ENCODE data around the gene PI4KA. TPM values are rescaled to one million over a fixed set of nuclear protein-coding genes. Genes with fewer than 3 reads are reported as not detected.
"Not testable (repeated sequence)": the region's sequence is repeated elsewhere in the genome, so short reads cannot be mapped to it uniquely, and the experiment has no call there.

Gene PI4KA
- polyA plus RNA-seq, 4 donors: 54.0 to 73.4 (median 63.3) TPM

DNA sequence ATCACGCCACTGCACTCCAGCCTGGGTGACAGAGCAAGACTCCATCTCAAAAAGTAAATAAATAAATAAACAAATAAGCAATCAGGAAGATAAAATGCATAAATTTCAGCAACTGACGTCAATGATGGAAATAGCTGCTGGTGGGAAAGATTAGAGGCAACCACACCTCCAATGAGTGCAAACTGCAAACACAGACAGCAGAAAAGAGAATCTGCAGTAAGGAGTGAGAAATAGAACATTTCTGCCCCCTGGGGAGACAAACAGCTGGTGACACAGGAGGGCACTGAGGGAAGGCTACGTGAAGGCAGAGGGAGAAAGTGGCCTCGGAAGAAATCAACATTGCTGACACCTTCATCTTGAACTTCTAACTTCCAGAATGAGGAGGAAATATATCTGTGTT lies 6.5 kb downstream of the PI4KA start:
- no peak for DNase-seq (ENCODE audit: low read depth in 4 of 4, low spot score in 3 of 4)

DNA sequence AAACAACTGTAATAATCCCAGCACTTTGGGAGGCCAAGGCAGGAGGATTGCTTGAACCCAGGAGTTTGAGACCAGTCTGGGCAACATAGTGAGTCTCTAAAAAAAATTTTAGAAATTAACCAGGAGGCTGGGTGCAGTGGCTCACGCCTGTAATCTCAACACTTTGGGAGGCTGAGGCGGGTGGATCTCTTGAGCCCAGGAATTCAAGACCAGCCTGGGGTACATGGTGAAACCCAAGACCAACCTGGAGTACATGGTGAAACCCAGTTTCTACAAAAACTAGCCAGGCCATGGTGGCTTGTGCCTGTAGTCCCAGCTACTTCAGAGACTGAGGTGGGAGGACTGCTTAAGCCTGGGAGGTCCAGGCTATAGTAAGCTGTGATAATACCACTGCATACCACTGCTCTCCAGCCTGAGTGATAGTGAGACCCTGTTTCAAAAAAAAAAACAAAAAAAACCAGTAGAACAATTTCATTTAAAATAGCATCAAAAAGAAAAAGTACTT lies 11.2 kb downstream of the PI4KA start:
- no peak for DNase-seq (ENCODE audit: low read depth in 4 of 4, low spot score in 3 of 4)

DNA sequence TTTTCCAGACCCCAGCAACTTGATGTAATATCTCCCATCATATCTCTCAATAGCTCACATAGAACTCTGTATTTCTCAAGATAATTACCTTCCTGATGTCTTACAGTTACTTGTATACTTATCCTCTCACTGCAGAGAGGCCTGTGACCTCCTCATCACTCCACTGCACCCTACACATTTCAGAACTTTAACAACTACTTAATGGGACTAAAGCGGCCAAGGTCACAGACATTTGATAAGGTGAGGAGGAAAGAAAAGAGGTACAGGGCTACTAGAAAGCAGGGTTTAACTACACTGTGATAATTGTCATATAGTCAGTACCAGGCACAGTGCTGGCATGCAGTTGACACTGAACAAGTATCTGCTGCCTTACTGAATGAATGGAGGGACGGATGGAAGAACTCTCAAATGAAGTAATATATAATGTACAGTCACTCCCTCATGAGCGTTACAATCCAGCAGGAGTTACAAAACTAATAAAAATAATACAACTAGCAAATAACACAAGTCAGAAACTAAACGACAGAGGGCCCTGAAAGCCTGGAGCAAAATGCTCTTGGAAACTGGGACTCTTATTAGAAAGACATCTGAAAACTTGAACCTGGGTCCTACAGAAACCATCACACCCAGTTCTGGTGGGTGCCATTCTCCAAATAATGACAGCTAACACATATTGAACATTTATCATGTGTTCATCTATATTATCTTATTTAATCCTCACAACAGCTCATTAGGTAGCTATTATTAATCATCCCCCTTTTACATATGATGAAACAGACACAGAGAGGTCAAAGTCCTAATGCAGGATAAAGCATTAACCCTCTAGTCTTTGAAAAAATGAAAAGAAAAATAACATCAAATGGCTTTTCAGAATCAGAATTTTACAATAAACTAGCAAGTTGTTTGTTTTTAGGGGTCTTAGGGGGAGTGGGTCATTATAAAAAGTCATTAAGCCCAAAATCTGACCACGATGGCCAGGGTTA lies 14.3 kb downstream of the PI4KA start:
- DNase-seq (ENCODE audit: low read depth in 4 of 4, low spot score in 3 of 4): no peak

DNA sequence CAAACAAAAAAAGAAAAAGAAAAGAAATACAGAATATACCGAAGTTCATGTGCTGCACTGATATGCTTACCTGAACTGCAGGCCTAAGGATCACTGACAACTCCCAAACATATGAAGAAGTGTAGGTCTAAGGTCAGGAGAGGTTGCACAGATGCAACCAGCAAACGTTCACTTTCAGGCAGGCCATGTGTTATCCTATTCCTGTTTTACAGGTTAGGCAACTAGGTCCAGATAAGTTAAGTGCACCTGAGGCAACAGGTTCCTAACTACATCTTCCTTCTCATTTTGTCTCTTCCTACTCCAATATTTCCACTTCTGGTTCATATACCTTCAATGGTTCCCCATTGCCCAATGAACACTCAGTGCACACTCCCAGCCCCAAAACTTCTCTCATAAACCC lies 15.1 kb downstream of the PI4KA start:
- no peak for DNase-seq (ENCODE audit: low read depth in 4 of 4, low spot score in 3 of 4)

DNA sequence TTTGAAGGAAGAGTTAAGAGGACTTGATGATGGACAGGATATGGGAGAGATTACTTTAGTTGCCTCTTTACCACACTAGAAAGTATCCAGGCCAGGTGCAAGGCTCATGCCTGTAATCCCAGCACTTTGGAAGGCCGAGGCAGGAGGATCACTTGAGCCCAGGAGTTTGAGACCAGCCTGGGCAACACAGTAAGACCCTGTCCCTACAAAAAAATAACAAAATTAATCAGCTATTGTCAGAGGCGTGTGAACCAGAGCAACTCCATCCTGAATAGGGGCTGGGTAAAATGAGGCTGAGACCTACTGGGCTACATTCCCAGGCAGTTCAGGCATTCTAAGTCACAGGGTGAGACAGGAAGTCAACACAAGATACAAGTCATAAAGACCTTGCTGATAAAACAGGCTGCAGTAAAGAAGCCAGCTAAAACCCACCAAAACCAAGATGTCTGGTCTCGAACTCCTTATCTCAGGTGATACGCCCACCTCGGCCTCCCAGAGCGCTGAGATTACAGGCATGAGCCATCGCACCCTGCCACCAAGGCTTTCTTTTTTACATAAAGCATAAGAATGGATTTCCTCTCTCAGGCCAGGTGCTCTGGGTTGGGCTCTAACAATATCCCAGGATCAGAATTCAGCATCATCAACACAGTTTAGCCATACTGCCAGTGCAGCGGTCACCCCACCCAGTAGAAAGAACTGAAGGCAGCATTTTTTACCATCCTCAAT lies 17.8 kb downstream of the PI4KA start:
- DNase-seq (ENCODE audit: low read depth in 4 of 4, low spot score in 3 of 4): no peak

DNA sequence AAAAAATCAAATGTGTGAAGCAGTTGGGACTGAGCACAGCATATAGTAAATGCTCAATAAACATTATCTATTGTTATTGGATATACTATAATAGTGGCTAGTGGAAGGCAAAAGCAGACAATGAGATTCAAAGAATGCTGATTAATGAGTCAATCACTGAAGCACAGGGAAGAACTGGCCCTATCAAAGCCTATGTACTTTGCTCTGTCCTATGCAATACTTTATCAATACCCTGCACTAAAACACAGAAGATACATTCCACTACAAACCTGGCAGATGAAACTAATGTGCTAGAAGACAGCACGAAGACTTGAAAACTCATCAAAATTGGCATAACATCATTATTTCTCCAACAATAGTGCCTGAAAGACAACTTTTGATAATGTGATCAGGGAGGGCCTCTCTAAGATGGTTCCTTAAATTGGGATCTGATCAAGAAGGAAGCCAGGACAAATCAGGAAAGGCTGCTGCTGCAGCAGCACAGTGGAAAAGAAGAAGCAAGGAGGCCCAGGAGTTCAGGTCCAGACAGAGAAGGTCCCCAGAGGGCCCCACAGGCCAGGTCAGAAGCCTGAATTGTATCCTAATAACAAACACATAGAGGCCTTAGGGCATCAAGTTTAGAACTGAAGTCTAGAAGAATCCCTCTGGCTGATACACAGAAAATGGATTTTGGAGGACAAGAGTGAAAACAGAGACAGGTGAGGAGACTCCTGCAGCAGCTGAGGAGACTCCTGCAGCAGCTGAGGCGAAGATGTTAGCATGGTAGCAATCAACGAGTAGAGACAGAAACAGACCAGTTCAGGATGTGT lies 18.6 kb downstream of the PI4KA start:
- no peak for DNase-seq (ENCODE audit: low read depth in 4 of 4, low spot score in 3 of 4)

DNA sequence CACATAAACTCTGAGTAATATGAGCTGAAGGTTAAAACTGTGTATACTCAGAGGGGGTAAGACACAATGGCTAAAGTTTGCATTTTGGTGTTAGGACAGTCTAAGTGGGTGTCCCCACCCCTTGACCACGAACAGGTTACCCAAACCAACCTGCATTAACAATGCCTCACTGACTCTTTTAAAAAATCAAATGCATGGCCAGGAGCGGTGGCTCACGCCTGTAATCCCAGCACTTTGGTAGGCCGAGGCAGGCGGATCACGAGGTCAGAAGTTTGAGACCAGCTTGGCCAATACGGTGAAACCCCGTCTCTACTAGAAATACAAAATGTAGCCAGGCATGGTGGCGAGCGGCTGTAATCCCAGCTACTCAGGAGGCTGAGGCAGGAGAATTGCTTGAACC lies 19.3 kb downstream of the PI4KA start:
- not testable (repeated sequence) for DNase-seq (ENCODE audit: low read depth in 4 of 4, low spot score in 3 of 4)

DNA sequence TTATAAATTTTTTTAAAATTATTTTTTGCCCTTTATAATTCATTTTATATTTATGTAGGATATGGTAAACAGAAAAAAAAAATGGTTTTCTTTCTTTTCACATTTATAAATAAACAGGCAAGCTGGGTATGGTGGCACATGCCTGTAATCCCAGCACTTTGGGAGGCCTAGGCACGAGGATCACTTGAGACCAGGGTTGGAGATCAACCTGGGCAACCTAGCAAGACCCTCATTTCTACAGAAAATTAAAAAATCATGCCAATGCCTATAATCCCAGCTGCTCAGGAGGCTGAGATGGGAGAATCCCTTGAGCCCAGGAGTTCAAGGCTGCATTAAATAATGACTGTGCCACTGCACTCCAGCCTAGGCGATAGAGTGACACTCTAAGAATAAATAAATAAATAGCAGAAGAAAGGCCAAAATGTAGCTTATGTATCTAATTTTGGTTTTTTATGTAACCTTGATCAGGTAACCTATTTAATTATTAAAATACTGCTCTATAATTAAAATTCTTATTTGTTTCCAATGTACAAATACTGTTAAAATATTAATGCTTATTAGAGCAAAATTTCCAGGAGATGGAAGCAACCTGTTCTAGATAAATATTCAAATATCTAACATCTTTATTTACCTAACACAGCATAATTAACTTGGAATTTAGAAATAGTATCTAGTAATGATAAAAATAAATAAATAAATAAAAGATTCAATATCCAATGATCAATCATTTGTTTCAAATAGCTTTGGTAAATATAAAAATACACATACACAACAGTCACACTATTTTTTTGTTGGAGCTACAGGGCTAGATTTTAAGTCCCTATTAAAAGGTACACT lies 21.4 kb downstream of the PI4KA start:
- no peak for DNase-seq (ENCODE audit: low read depth in 4 of 4, low spot score in 3 of 4)

DNA sequence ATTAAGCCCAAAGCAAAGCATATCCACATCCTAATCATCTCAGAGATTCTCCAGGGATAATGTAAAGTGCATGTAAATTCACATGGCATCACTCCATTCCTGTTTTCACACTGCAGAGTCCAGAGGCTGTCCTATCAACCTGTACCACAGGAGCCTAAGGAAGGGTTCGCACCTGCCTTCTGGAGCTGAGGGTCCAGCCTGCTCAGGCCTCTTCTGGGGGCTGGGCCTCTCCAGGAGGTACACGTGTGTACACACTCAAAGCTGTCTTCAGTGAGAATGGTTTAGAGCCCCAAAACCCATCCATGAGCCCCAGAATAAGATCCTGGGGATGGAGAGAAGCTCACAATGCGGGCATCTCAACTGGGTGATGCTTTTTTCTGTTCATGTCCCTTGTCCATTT lies 23.9 kb downstream of the PI4KA start:
- DNase-seq (ENCODE audit: low read depth in 4 of 4, low spot score in 3 of 4): no peak

DNA sequence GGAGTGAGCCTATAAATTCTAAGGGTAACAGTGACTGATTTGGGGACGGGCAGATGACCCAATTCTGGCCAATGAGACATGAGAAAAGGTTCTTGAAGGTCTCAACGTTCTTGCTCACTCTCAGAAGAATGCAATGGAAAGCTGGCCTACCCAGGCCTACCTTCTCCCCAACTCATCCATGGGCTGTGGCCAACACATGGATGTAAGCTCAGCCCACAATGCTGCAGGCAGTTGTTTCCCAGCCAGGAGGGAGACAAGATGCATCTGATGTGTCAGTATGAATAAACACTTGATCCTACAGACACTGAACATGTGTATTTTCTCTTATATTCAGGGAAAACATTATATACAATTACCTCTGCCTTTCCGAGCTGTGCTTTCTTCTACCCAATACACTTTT lies 24.4 kb downstream of the PI4KA start:
- no peak for DNase-seq (ENCODE audit: low read depth in 4 of 4, low spot score in 3 of 4)

DNA sequence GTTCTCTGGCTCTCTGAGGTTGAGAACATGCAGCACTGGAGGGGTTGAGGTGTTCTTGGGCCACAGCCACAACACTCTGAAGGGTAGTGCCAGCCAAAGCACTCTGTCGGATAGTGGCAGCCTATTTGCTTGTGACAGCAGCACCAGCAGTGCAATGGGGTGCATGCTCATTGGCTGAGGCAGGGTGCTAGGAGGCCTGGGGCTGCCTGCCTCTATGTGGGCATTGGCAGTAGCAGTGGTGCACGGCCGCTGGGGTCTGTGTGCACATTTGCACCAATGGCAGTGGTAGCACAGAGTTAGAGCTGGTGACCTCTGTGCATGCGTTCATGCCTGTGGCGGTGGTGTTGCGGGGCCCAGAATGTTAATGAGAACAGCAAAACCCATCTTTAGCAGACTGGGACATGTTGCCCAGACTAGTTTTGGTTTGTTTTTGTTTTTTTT lies 25.4 kb downstream of the PI4KA start:
- DNase-seq (ENCODE audit: low read depth in 4 of 4, low spot score in 3 of 4): no peak

DNA sequence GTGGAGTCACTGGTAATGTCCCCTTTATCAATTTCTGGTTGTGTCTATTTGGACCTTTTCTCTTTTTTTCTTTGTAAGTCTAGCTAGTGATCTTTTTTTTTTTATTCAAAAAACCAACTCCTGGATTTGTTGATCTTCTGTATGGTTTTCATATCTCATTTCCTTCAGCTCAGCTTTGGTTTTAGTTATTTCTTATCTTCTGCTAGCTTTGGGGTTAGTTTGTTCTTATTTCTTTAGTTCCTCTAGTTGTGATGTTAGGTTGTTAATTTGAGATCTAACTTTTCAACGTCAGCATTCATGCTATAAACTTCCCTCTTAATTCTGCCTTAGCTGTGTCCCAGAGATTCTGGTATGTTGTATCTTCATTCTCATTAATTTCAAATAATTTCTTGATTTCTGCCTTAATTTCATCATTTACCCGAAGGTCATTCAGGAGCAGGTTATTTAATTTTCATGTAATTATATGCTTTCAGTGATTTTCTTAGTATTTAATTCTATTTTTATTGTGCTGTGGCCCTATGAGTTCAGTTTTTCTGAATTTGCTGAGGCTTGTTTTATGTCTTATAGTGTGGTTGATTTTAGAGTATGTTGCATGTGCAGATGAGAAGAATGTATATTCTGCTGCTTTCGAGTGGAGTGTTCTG lies 29.0 kb downstream of the PI4KA start:
- DNase-seq (ENCODE audit: low read depth in 4 of 4, low spot score in 3 of 4): no peak

DNA sequence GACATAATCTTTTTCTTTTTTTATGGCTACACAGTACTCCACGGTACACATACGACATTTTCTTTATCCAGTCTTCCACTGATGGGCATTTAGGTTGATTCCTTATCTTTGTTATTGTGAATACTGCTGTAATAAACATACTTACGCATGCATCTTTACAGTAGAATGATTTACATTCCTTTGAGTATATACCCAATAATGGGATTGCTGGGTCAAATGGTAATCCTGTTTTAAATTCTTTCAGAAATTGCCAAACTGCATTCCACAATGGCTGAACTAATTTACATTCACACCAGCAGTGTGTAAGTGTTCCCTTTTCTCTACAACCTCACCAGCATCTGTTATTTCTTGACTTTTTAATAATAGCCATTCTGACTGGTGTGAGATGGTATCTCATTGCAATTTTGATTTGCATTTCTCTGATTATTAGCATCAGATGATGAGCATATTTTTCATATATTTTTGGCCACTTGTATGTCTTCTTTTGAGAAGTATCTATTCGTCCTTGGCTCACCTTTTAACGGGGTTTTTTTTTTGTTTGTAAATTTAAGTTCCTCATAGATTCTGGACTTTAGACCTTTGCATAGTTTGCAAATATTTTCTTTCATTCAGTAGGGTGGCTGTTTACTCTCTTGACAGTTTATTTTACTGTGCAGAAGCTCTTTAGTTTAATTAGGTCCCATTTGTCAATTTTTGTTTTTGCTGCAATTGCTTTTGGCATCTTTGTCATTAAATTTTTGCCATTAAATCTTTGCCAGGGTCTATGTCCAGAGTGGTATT lies 32.0 kb downstream of the PI4KA start:
- not testable (repeated sequence) for DNase-seq (ENCODE audit: low read depth in 4 of 4, low spot score in 3 of 4)

DNA sequence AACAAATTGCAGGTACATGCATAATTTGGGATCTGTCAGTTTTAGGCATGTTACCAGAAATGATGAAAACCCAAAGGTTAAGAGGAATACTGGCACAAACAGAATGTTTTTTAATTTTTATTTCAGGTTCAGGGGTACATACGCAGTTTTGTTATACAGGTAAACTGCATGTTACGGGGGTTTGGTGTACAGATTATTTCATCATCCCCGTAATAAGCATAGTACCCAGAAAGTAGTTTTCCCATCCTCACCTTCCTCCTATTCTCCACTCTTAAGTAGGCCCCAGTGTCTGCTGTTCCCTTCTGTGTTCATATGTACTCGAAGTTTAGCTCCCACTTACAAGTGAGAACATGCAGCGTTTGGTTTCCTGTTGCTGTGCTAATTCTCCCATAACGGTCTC lies 33.0 kb downstream of the PI4KA start:
- DNase-seq (ENCODE audit: low read depth in 4 of 4, low spot score in 3 of 4): no peak

DNA sequence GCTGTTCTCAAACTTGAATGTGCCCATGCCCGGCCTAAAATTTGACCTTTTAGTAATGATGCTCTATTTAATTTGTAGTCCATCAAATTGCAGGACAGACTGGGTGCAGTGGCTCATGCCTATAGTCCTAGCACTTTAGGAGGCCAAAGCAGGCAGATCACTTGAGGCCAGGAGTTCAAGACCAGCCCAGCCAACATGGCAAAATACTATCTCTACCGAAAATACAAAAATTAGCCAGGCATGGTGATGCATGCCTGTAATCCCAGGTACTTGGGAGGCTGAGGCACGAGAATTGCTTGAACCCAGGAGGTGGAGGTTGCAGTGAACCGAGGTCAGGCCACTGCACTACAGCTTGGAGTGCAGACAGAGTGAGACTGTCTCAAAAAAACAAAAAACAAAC lies 33.4 kb downstream of the PI4KA start:
- not testable (repeated sequence) for DNase-seq (ENCODE audit: low read depth in 4 of 4, low spot score in 3 of 4)

DNA sequence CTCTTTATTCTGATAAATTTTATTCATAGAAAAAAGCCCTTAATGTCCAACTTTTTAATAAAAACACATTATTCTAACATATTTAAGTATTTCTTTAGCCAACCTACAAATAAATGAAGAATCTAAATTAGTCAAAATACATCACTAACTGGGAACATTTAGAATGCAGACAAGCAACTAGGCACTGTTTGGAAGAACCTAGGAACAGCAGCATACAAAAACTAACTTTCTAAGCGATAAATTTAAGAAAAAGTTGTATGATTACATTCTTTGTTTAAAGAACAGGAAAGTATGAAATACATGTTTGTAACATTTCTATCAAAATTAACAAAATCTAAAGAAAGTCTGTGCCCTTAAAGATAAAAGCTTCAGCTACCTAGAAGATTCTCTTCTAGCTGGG lies 35.3 kb downstream of the PI4KA start:
- no peak for DNase-seq (ENCODE audit: low read depth in 4 of 4, low spot score in 3 of 4)

DNA sequence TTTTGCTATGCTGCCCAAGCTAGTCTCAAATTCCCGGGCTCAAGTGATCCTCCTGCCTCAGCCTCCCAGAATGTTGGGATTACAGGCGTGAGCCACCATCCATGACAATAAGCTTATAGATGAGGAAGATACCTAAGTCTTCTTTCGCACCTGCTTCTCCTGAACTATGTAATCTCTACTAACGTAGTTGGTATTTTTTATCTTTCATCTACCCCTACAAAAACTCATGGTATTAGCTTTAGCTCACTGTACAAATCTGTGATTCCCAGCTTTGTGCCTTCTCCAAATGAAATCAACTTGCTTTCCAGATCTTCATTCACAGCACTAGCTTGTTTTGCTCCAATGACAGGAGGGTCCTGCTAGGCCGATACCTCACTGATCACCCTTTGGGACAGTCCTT lies 36.4 kb downstream of the PI4KA start:
- no peak for DNase-seq (ENCODE audit: low read depth in 4 of 4, low spot score in 3 of 4)

DNA sequence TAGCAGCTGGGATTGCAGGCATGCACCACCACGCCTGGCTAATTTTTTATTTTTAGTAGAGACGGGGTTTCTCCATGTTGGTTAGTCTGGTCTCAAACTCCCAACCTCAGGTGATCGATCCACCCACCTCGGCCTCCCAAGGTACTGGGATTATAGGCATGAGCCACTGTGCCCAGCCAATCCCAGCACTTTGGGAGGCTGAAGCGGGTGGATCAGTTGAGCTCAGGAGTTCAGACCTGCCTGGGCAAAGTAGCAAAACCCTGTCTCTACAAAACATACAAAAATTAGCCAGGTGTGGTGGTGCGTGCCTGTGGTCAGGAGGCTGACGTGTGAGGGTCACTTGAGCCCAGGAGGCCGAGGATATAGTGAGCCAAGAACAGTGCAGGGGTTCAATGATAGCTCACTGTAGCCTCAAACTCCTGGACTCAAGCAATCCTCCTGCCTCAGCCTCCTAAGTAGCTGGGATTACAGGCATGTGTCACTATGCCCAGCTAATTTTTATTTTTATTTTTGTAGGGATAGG lies 36.8 kb downstream of the PI4KA start:
- not testable (repeated sequence) for DNase-seq (ENCODE audit: low read depth in 4 of 4, low spot score in 3 of 4)

Measured in right renal pelvis (tissue), 4 donors.